Neural progenitor cell (in vitro differentiated cells): ENCODE measurements around the gene SLC27A4. TPM values are rescaled to one million over a fixed set of nuclear protein-coding genes. Genes with fewer than 3 reads are reported as not detected.

Experiments
- DNase-seq: peaks from one replicate; pipeline ENCODE4 v3.0.0-alpha.2; 2016; ENCODE audit warnings: low spot score
- H2AFZ ChIP-seq: fragments of 200-600 bp; sonication (generic); replicated peaks from 2 replicates; pipeline ENCODE4 v1.6.1; 2016; ENCODE audit warnings: antibody characterized with exemption
- H3F3A ChIP-seq: fragments of 200-600 bp; sonication (generic); 2 replicates; pipeline ENCODE4 v1.6.1; 2016; ENCODE audit warnings: antibody characterized with exemption, low read depth
- H3K27ac ChIP-seq: fragments of 200-600 bp; sonication (generic); 2 replicates; pipeline ENCODE4 v1.5.1; 2016; ENCODE audit warnings: mild to moderate bottlenecking
- H3K27me3 ChIP-seq: fragments of 200-600 bp; sonication (generic); 2 replicates; pipeline ENCODE4 v1.6.1; 2016; ENCODE audit warnings: mild to moderate bottlenecking, moderate library complexity
- H3K36me3 ChIP-seq: fragments of 200-600 bp; sonication (generic); 2 replicates; pipeline ENCODE4 v1.5.1; 2016
- H3K4me1 ChIP-seq: fragments of 200-600 bp; sonication (generic); 2 replicates; pipeline ENCODE4 v1.6.1; 2016; ENCODE audit warnings: mixed run types
- H3K4me2 ChIP-seq: fragments of 200-600 bp; sonication (generic); 2 replicates; pipeline ENCODE4 v1.6.1; 2016
- H3K4me3 ChIP-seq: fragments of 200-600 bp; sonication (generic); 2 replicates; pipeline ENCODE4 v1.5.1; 2016
- H3K79me2 ChIP-seq: fragments of 200-600 bp; sonication (generic); 2 replicates; pipeline ENCODE4 v1.6.1; 2016; ENCODE audit warnings: low read depth
- H3K9ac ChIP-seq: fragments of 200-600 bp; sonication (generic); 2 replicates; pipeline ENCODE4 v1.6.1; 2016
- H3K9me3 ChIP-seq: fragments of 200-600 bp; sonication (generic); 2 replicates; pipeline ENCODE4 v1.5.1; 2016; ENCODE audit warnings: low read depth
- H4K20me1 ChIP-seq: fragments of 200-600 bp; sonication (generic); 2 replicates; pipeline ENCODE4 v1.6.1; 2016; ENCODE audit warnings: low read depth
- H3K27ac Mint-ChIP-seq: 3 replicates; pipeline ENCODE4 v1.8.0; 2021; ENCODE audit warnings: mixed read lengths
- H3K27me3 Mint-ChIP-seq: 2 replicates; pipeline ENCODE4 v1.8.0; 2022; ENCODE audit warnings: low read depth, mild to moderate bottlenecking, inconsistent platforms, moderate library complexity, mixed read lengths; ENCODE audit not compliant: insufficient read depth
- H3K36me3 Mint-ChIP-seq: 3 replicates; pipeline ENCODE4 v1.8.0; 2021; ENCODE audit warnings: mixed read lengths
- H3K4me1 Mint-ChIP-seq: 3 replicates; pipeline ENCODE4 v1.8.0; 2021; ENCODE audit warnings: mixed read lengths
- H3K4me3 Mint-ChIP-seq: 3 replicates; pipeline ENCODE4 v1.8.0; 2021; ENCODE audit warnings: mild to moderate bottlenecking, moderate library complexity, mixed read lengths
- H3K9me3 Mint-ChIP-seq: 3 replicates; pipeline ENCODE4 v1.8.0; 2020; ENCODE audit warnings: mixed read lengths
- CTCF ChIP-seq: fragments of 200-600 bp; sonication (generic); IDR thresholded peaks from 2 replicates; pipeline ENCODE4 v1.5.1; 2017; ENCODE audit warnings: antibody characterized with exemption, mild to moderate bottlenecking
- EZH2 ChIP-seq: fragments of 200-600 bp; sonication (generic); IDR thresholded peaks from 2 replicates; pipeline ENCODE4 v1.6.1; 2017; ENCODE audit warnings: antibody characterized with exemption, mild to moderate bottlenecking, moderate library complexity
- EZH2phosphoT487 ChIP-seq: fragments of 200-600 bp; sonication (generic); IDR thresholded peaks from 2 replicates; pipeline ENCODE4 v1.6.1; 2017; ENCODE audit warnings: antibody characterized with exemption
- total RNA-seq: library from RNA; depleted of rRNA; stranded (reverse); fragments of >200 nt; gene quantifications from 2 replicates; pipeline ENCODE4 v1.2.3, GENCODE V29; 2015; ENCODE audit warnings: low replicate concordance

SLC27A4 gene
- total RNA-seq, 1 donor from 2014 or later, result 4.4 TPM

GRCh38 chr9:128296340-128297220, 43.7 kb upstream of the SLC27A4 start:
- no peaks in the 10 kb centered on the region for H3F3A ChIP-seq
- DNase-seq, result no peak
- Mint-ChIP-seq H3K9me3 (no peaks in the 10 kb centered on the region), H3K4me1 (peaks cover 7% of the 10 kb centered on the region), H3K36me3 (no peaks in the 10 kb centered on the region), H3K27ac (no peak overlapping the region), H3K27me3 (peaks cover 3% of the 10 kb centered on the region), H3K4me3 (no peak overlapping the region)
- no peak for TF ChIP-seq EZH2phosphoT487
- H3K9ac ChIP-seq, result no peak overlapping the region
- H3K79me2 ChIP-seq, result no peaks in the 10 kb centered on the region
- H3K36me3 ChIP-seq, result no peaks in the 10 kb centered on the region
- H3K27me3 ChIP-seq, result no peaks in the 10 kb centered on the region
- no peak overlapping the region for H3K4me2 ChIP-seq
- H3K4me3 ChIP-seq, result no peak overlapping the region
- no peaks in the 10 kb centered on the region for H4K20me1 ChIP-seq
- H3K4me1 ChIP-seq, result no peaks in the 10 kb centered on the region
- H2AFZ ChIP-seq, result no peak overlapping the region
- no peak overlapping the region for H3K27ac ChIP-seq
- H3K9me3 ChIP-seq, result no peaks in the 10 kb centered on the region

DNA sequence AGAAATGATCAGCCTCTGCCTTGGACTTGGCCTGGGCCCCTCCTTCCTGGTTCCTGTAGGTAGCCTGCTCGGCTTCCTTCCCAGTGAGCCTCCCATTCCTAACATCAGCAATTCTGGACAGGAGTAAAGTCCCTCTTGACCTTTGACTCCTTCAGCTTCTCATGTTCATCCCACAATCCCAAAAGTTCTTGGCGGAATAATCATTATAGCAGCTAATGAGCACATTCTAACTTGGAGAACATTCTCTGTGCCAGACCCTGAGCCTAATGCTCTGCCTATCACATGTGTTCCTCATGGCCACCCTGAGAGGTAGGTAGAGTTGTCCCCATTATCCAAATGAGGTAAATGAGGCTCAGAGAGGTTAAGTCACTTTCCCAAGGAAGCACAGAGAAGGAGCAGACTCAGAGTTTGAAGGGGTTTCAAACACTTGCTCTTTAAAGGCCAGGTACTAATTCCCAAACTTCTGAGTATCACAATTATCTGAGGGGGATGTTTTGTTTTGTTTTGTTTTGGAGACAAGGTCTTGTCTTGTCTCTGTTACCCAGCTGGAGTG, 43.0 kb upstream of the SLC27A4 start:
- H3K4me2 ChIP-seq, result no peak overlapping the region
- peaks cover 3% of the 10 kb centered on the region for H3K27me3 Mint-ChIP-seq
- no peaks in the 10 kb centered on the region for H3K79me2 ChIP-seq
- H3K27ac Mint-ChIP-seq, result peak overlapping the region; percentile 33
- no peaks in the 10 kb centered on the region for H3K9me3 Mint-ChIP-seq
- TF ChIP-seq EZH2 (no peak), CTCF (no peak)
- no peaks in the 10 kb centered on the region for H3K36me3 ChIP-seq
- no peak for DNase-seq
- no peak overlapping the region for H3K4me3 ChIP-seq
- no peak overlapping the region for H3K4me3 Mint-ChIP-seq
- H3K27ac ChIP-seq, result no peak overlapping the region
- H2AFZ ChIP-seq, result no peak overlapping the region
- H3K9ac ChIP-seq, result no peak overlapping the region
- H3K9me3 ChIP-seq, result no peaks in the 10 kb centered on the region
- H3K27me3 ChIP-seq, result no peaks in the 10 kb centered on the region
- H3K4me1 Mint-ChIP-seq, result peaks cover 7% of the 10 kb centered on the region
- no peaks in the 10 kb centered on the region for H3K4me1 ChIP-seq
- H3F3A ChIP-seq, result no peaks in the 10 kb centered on the region
- no peaks in the 10 kb centered on the region for H4K20me1 ChIP-seq
- no peaks in the 10 kb centered on the region for H3K36me3 Mint-ChIP-seq

- no peaks in the 10 kb centered on the region for H3K9me3 ChIP-seq
- no peaks in the 10 kb centered on the region for H3K36me3 ChIP-seq
- H4K20me1 ChIP-seq, result no peaks in the 10 kb centered on the region
- H3K27ac Mint-ChIP-seq, result no peak overlapping the region
- H3K27ac ChIP-seq, result no peak overlapping the region
- H3K4me3 Mint-ChIP-seq, result no peak overlapping the region
- H3K36me3 Mint-ChIP-seq, result no peaks in the 10 kb centered on the region
- DNase-seq, result no peak
- no peaks in the 10 kb centered on the region for H3K79me2 ChIP-seq
- no peak overlapping the region for H3K9ac ChIP-seq
- no peaks in the 10 kb centered on the region for H3K27me3 ChIP-seq
- H3K9me3 Mint-ChIP-seq, result no peaks in the 10 kb centered on the region
- H3K4me3 ChIP-seq, result no peak overlapping the region
- H3K4me1 ChIP-seq, result no peaks in the 10 kb centered on the region
- peaks cover 3% of the 10 kb centered on the region for H3K27me3 Mint-ChIP-seq
- H3K4me2 ChIP-seq, result no peak overlapping the region
- no peaks in the 10 kb centered on the region for H3F3A ChIP-seq
- TF ChIP-seq CTCF (no peak), EZH2phosphoT487 (no peak), EZH2 (no peak)
- H2AFZ ChIP-seq, result no peak overlapping the region
- peaks cover 7% of the 10 kb centered on the region for H3K4me1 Mint-ChIP-seq
These were observed 41.5 kb upstream of the SLC27A4 start for GRCh38 chr9:128298535-128299482.
